Measurements from ENCODE around the gene VSIG10.

GRCh38 chr12:118082161-118082560 lies 21.6 kb downstream of the VSIG10 start:
- TF ChIP-seq CTCF (IDR thresholded peaks at IDR 0.05) (no peak), POLR2A (IDR thresholded peaks at IDR 0.05) (no peak)

Data from breast epithelium (tissue), 3 donors.